Stimulated activated CD8-positive, alpha-beta memory T cell treated with anti-CD3 and anti-CD28 coated beads, Interleukin-2, amount 100 ng/mL, for 48 hours (primary cell): ENCODE measurements around the gene GNAI3.

Source experiments
- DNase-seq, 2 donors: peaks; one replicate each; pipeline ENCODE4 v3.0.0-alpha.2; 2020; ENCODE audit warnings: low read depth in 2 of 2

GNAI3 gene

DNA sequence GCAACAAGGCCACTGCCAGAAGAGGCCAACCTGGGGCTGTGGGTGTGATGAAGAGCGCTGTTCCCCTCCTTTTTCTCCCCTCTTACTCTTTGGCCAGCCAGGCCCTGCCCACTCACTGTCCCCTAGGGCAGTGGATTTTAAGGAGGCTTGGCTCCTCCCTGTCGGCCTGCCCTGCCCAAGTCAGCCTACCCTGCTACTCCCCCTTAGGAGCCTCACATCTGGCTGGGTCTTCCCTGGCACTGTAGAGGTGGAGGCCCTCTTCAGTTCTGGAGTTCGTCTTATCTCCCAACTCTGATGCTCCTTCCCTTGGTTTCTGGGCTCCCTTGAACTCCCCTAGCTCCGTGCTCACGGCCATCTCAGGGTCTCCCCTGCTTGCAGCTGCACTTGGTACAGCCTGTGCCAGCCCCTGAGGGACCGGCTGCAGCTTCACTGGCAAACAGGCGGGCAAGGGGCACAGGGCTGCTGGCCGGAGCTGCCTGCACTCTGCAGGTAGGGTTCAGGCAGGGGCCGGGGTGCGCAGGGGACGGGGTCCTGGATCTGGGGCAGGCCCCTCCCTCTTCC lies 75.3 kb downstream of the GNAI3 start:
- no peak for DNase-seq

DNA sequence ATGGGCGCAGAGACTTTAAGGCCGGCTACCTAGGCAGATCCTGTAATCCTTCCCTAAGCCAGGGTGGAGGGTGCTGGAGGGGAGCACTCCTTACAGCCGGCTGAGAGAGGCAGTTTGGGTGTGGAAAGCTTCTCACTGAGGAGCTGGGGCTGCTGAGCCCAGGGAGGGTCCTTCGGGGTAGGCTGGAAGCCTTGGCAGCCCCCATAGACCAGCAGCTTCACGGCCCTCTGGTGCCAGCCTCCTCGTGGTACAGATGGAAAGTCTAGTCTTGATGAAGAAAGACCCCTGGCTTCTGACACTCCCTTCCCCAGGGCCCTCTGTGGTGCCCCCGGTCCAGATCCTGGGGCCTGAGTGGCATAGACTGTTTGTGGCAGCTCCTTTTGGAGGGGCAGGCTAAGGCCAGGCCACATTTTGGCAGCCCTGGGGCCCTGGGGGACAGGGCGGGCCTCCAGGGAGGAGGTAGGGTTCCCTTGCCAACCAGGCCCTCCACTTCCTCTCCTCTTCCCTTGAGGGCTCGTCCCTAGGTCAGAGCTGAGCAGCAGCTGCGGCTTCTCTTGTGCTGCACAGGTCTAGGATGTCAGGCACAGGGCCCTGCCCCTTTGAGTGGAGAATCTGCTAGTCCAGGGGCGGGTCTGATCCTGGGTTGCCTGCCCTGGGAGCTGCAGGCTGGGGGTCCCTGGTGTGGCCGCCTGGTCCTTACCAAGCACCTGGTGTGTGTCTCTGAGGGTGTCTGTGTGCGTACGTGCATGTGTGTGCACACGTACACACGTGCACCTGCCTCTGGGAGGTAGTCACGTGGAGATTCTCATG lies 76.0 kb downstream of the GNAI3 start:
- DNase-seq: no peak

DNA sequence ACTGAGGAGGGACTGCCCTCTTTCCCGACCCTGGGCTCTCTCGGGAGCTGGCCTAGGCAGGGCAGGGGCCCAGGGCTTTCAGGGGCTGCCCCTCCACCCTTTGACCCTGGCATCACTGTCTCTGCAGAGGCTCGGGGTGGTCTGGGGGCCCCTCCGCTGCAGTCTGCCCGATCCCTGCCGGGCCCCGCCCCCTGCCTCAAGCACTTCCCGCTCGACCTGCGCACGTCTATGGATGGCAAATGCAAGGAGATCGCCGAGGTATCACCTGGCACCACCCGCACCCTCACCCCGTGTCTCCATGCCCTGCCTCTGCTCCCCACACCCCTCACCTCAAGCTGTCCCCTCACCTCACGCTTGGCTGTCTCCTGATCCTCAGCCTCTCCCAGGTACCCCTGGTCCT lies 76.8 kb downstream of the GNAI3 start:
- DNase-seq: no peak

DNA sequence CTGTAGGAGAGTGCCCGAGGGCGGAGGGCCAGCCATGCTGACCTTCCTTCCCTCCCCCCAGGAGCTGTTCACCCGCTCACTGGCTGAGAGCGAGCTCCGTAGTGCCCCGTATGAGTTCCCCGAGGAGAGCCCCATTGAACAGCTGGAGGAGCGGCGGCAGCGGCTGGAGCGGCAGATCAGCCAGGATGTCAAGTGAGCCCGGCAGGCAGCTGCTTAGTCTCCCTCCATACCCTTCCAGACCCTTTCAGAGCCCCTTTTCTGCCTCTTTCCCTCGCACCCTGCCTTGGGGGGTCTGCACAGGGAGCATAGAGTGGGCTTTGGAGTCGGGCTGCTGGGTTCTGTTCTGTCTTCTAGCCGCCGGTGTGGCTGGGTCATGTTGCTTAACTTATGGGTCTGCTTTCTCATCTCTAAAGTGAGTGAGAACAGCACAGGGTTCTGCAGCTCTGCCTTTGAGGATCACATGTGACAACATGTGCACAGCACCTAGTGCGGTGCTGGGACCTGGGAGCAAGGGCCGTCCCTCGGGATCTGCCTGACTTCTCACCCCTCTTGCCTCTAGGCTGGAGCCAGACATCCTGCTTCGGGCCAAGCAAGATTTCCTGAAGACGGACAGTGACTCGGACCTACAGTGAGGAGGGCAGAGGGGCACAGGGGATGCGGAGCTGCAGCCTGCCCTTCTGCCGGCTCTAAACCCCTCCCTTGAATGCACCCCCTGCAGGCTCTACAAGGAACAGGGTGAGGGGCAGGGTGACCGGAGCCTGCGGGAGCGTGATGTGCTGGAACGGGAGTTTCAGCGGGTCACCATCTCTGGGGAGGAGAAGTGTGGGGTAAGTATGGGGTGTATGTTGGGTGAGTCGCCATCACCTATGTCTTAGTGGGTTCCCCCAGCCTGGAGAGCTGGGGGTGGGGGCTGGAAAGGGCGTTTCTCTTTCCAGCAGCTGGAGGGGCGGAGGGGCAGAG lies 77.5 kb downstream of the GNAI3 start:
- no peak for DNase-seq

DNA sequence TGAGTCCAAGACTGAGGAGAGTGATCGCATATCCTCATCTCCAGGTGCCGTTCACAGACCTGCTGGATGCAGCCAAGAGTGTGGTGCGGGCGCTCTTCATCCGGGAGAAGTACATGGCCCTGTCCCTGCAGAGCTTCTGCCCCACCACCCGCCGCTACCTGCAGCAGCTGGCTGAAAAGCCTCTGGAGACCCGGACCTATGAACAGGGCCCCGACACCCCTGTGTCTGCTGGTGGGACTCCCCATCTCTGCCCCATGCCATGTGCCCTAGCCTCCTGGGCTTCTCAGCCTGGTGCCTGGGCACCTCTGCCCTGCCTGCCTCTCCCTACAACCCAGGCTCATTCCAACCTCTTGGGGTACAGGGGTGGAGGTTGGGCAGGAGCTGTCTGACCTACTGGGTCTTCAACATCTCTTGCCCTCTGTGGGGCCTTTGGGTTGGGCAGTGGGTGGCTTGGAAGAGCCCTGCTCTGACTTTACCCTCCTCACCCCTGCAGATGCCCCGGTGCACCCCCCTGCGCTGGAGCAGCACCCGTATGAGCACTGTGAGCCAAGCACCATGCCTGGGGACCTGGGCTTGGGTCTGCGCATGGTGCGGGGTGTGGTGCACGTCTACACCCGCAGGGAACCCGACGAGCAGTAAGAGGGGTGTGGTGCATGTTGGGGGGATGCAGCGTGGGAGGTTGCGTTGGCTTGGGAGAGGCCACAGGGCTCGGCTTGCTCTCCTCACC lies 78.4 kb downstream of the GNAI3 start:
- no peak for DNase-seq

DNA sequence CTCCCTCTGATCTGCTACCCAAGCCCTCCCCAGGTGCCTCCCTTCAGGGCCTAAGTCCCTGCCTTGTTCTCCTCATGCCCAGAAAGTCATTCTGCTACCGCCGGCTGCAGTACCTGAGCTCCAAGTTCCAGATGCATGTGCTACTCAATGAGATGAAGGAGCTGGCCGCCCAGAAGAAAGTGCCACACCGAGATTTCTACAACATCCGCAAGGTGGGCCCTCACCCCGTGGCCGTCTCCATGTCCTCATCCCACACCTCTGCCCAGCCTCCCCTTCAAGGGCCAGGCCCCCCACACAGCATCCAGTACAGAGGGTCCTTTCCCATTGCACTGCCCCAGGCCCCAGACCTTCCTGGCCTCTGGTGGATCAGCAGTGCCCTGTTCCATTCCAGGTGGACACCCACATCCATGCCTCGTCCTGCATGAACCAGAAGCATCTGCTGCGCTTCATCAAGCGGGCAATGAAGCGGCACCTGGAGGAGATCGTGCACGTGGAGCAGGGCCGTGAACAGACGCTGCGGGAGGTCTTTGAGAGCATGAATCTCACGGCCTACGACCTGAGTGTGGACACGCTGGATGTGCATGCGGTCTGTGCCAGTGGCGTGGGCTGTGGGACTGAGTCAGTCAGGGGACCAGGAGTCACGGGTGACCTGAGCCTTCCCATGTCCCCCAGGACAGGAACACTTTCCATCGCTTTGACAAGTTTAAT lies 79.4 kb downstream of the GNAI3 start:
- DNase-seq: no peak

DNA sequence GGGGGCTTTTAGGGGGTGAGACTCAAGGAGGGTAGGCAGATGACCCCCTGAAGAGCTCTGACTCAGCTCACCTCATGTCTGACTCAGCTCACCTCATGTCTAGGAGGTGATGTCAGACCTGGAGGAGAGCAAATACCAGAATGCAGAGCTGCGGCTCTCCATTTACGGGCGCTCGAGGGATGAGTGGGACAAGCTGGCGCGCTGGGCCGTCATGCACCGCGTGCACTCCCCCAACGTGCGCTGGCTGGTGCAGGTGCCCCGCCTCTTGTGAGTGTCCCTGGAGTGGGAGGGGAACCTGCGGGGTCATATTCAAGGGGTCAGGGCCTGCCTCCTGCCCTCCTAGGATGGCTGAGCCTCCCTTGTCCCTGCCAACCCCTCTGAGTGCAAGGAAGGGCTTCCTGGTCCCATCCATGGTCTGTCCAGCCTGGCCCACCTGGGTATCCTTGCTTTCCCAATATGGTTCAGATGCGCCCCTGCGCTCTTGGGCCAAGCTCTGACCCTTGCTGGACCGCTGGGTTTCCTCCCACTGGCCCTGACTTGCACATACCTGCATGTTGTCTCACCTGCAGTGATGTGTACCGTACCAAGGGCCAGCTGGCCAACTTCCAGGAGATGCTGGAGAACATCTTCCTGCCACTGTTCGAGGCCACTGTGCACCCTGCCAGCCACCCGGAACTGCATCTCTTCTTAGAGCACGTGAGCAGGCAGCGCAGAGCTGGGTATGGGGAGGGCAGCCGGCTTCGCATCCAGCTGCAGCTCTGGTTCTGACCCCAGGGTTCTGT lies 80.3 kb downstream of the GNAI3 start:
- DNase-seq: no peak

DNA sequence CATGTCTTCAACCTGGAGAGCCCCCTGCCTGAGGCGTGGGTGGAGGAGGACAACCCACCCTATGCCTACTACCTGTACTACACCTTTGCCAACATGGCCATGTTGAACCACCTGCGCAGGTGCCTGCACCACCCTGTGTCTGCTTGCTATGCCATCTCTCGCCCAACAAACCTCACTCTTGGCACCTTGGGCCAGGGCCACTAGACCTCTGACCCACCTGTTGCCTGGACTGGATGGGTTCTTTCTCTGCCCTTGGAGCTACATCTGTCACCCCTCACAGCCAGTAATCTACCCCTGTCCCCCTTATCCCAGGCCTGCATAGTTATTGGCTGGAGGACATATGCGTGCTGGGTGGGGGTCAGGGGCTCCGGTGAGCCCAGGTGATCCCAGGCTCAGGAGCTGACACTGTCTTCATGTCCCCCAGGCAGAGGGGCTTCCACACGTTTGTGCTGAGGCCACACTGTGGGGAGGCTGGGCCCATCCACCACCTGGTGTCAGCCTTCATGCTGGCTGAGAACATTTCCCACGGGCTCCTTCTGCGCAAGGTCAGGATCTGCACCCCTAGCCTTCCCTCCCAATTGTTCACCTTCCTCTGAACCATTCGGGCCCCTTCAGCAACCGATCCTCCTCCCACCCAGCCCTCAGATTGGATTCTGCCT lies 81.1 kb downstream of the GNAI3 start:
- DNase-seq: no peak

DNA sequence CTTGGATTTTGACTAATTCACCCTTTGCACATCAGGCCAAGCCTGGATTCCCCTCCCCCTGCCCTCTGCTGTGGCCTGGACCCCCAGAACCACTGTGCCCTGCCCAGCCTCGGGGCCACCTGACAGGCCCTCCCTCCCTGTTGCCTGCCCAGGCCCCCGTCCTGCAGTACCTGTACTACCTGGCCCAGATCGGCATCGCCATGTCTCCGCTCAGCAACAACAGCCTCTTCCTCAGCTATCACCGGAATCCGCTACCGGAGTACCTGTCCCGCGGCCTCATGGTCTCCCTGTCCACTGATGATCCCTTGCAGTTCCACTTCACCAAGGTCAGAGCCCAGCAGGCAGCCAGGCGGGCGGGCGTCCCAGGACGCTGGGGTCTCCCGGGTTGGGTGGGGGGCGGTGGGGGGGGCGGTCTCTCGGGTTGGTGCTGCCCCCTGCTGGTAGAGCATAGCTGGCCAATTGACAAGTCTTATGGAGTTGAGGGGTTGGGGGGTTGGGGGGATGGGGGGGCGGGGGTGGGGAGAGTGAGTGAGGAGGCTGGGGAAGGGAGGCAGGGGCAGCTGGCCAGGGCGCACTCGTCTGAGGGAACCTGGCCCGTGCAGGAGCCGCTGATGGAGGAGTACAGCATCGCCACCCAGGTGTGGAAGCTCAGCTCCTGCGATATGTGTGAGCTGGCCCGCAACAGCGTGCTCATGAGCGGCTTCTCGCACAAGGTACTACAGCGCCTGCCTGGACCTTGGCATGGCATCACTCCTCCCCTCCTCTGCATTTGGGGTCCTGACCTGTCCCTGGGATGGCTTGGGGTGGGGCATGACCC lies 81.9 kb downstream of the GNAI3 start:
- no peak for DNase-seq

DNA sequence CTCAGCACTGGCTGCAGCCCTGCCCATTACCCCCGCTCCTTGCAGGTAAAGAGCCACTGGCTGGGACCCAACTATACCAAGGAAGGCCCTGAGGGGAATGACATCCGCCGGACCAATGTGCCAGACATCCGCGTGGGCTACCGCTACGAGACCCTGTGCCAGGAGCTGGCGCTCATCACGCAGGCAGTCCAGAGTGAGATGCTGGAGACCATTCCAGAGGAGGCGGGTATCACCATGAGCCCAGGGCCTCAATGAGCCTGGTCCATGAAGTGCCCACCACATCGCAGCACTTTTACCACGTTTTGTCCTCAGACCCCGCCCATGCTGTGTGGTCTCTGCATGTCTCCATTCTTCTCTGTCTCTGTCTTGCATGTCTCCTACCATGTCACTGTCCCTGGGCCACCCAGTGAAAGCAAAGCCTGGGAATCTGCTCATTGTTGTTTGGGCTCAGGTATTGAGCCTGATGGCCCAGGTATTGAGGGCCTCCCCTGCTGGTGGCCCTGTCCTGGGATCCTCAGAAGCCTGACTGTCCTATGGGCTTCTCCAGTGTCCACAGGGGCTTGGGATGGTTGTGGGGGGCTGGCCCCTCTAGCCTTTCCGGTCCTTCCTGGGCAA lies 82.6 kb downstream of the GNAI3 start:
- no peak for DNase-seq

DNA sequence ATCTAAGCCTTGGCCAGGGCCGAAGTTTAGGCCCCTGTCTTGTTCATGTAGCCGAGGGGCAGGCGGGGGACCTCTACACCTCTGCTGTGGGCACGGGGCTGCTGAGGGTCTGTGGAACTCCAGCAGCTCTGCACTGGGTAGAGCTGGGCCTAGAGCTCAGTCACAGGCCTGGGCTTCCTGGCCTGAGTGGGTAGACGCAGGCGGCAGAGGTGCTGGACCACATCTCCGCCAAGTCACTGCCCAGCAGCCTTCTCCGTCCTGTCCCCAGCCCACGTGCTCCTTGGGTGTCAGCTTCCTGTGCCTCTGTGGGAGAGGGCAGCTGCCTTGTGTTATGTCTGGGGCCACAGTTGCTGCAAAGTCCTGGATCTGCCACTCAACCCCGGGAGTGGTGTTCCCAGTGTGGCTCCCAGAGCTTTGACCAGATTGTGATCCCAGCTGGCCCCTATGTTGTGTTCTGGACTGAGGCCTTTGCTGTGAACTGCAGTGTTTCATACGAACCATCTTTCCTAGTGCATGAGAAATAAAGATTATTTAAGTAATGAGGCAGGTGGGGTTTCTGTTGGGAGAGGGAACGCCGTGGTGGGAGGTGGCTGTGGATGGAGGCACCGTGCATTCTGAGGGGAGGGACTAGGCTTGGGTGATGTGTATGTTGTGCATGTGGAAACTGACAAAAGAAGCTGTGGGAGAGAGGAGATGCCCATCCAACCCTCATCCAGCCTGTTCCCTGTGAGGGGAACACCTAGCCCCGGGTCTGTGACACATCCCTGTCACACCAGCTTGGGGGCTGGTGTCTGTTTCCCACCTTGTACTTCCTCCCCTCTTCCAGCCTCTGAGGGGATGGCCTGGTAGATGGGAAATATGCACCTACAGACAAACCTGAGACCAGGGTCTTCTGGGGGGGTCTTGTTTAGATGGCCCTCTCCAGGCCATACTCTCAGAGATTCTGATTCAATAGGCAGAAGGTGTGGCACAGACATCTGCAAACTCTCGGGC lies 83.4 kb downstream of the GNAI3 start:
- DNase-seq: no peak

DNA sequence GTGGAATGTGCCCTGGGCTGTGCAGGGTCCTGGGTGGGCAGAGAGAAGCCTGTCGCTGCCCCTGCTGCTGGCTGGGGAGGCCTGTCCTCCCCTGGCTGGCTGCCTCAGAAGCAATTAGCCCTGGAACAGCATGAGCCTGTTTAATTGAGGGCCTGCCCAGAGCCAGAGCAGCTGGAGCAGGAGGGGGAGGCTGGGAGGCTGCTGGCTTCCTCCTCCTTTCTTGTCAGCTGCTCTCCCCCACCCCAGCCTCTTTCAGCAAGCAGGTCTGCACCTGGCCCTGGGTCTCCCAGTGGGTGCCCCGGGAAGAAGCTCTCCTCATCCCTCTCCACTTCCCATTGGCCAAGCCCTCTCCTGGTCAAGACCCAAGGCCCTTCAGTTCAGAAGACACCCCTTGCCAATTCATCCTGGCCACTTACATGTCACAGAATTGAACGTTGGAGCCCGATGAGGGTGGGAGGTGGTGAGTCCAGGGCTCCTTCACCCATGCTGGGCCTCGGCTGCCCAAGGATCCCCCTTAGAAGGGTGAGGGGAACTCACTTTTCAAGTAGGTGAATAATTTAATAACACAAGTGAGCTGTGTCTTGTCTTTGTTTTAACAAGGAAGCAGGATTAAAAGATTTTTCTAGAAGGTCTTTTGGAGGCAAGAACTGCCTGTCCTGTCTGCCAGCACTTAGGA lies 84.4 kb downstream of the GNAI3 start:
- DNase-seq: no peak

DNA sequence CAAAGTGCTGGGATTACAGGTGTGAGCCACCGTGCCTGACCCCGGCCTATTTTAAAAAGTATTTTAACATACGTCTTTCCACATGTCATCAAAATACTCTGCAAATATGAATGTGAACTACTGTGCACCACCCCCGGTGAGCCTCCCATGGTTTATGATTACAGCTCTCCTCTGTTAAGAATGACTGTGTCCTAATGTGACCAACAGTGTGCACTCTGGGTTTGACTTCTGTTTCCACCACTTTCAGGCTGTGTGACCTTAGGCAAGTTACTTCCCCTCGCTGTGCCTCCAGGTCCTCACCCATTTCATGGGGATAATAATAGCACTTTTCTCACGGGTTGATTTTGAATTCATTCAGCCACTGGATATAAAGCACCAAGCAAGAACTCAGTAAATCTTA lies 85.9 kb downstream of the GNAI3 start:
- no peak for DNase-seq

DNA sequence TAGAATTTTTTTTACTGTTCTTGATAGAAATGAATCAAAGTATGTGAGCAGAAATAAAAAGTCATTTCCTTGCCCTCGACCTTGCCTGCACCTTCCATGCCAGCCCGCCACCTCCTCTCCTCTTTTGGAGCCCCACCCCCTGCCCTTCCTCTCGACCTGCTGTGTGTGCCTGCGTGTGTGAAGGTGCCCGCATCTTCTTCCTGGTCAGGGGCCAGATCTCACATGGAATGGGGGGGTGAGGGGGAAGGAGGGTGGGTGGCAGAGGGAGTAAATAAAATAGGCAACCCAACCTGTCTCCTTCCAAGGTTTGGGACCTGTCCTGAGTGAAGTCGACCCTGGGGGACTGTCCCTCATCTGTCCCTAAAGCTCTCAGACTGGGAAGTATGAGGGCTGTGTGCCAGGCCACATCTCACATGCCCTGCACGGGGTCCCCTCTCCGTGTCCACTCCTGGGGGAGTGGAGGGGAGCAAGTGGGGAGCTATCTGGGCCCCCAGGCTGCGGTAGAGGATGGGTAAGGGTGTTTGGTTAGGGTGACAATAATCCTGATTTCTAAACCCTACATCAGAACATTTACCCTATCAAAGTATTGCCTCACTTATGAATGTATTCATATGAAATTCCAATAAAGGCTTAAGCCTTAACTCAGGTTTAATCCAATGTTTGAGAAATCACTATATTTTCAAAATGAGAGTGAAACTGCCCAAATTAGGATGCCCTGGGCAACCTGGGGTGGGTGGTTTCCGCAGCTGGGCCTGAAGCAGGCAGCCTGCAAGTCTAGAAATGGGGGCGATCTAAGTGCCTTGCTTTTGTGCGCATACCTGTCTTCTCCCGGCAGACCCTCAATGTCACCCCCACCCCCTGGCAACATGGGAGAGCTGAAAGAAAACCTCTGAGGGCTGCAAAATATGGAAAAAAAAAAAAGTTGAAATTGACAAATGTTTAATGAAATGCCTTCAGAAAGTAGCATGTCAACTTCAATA lies 86.6 kb downstream of the GNAI3 start:
- DNase-seq: no peak

DNA sequence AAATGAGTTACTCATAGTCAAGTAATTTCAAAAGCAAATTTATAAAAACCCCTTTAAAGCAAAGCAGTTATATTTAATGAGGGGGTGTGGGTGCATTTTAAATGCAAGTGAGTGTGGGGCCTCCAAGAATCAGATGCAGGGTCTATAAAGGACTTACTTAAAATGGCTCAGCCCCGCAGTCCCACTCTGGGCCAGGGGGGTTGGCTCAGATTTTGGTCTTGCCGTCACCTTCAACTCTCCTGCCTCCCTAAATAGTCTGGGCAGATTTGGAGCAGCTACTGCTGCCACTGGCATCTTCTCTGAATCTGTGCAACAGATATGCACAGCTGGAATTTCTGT lies 87.4 kb downstream of the GNAI3 start:
- DNase-seq: no peak
